Measurements from ENCODE around the gene ANGPTL2. TPM values are rescaled to one million over a fixed set of nuclear protein-coding genes. Genes with fewer than 3 reads are reported as not detected.

ANGPTL2 gene
- total RNA-seq, 1 experiment from 2014 or later: 0.08 TPM

- no peak for DNase-seq (ENCODE audit: low spot score)
Measured at GRCh38 chr9:127051881-127052595, 70.4 kb downstream of the ANGPTL2 start.

DNA sequence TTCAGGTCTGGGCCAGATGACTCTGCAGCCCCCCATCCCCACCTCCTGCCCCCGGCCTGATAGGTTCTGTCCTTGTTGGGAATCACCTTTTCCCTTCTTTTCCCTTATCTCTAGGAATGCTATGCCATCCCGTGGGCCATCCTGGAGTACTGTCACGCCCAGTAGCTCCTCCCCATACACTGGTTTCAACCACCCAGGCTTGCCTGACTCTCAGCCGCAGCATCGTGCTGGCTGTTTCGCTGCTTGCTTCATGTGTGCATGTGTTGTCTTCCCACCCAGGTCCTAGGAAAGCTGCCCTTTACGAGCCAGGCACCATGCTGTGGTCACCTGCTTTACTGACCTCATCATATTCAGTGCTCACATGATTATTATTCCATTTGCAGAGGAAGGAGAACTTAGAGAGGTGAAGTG, 71.8 kb downstream of the ANGPTL2 start:
- no peak for DNase-seq (ENCODE audit: low spot score)

- DNase-seq (ENCODE audit: low spot score): no peak
Measured at GRCh38 chr9:127050152-127050551, 72.3 kb downstream of the ANGPTL2 start.

GRCh38 chr9:127049581-127049980, 72.9 kb downstream of the ANGPTL2 start:
- no peak for DNase-seq (ENCODE audit: low spot score)

- DNase-seq (ENCODE audit: low spot score): peak; percentile 79
Measured at GRCh38 chr9:127049044-127049443, 73.4 kb downstream of the ANGPTL2 start.

- DNase-seq (ENCODE audit: low spot score): no peak
Measured at GRCh38 chr9:127047971-127048370, 74.5 kb downstream of the ANGPTL2 start.

GRCh38 chr9:127045148-127045547, 77.3 kb downstream of the ANGPTL2 start:
- DNase-seq (ENCODE audit: low spot score): no peak

GRCh38 chr9:127039492-127039891, 82.9 kb downstream of the ANGPTL2 start:
- DNase-seq (ENCODE audit: low spot score): no peak

DNA sequence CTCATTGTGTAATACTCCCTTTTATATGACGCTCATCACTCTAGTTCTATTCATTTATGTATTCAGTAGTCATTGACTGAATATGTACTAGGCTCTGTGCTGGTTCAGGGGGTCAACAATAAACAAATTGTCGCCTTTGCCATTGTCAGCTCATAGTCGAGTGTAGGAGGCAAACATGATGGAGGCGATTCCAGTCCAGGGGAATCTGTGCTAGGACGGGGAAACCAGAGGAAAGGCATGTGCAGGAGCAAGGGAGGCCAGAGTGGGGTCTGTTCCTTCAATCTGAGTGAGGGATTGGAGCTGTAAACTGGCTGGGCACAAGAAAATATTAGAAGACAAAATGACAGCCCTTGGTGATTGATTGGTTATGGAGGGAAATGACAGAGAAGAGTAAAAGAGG, 83.9 kb downstream of the ANGPTL2 start:
- DNase-seq (ENCODE audit: low spot score): no peak

Other genes starting within 250 kb of the ANGPTL2 start
- gene RALGPS1, start 207.9 kb downstream of the ANGPTL2 start, total RNA-seq (2014; rRNA removed; shearing (Covaris generic)): 9.9 and 12.4 TPM in 2 replicates
- 0.56 and 1.3 TPM in 2 replicates for gene GARNL3, start 142.1 kb upstream of the ANGPTL2 start, total RNA-seq (2014; rRNA removed; shearing (Covaris generic))

Measured in HT-29 (cell line).